Naive thymus-derived CD4-positive, alpha-beta T cell (primary cell): Measurements from ENCODE around the gene MRPS18A. TPM values are rescaled to one million over a fixed set of nuclear protein-coding genes. Genes with fewer than 3 reads are reported as not detected.

Experiments
- ATAC-seq: fragments of 150-1000 bp; cut with Tn5 transposase; 2 replicates; pipeline ENCODE4 v1.10.0; 2021; ENCODE audit warnings: mild to moderate bottlenecking, moderate library complexity
- CTCF ChIA-PET: fragments of 350-600 bp; sonication (Branson Sonifier 250); formaldehyde crosslinking; loops from one replicate; lab custom pipeline; 2021; ENCODE audit warnings: antibody characterized with exemption; lab: Charles Lee
- POLR2A ChIA-PET: fragments of 350-600 bp; sonication (Branson Sonifier 250); formaldehyde crosslinking; loops from one replicate; lab custom pipeline; 2021; ENCODE audit warnings: antibody characterized with exemption, inconsistent platforms; lab: Charles Lee
- DNase-seq, 9 donors: peaks; one replicate each; pipeline versions ENCODE4 v3.0.0 to v3.0.0-alpha.2; 2020 to 2022; ENCODE audit warnings: mixed read lengths in 1 of 9
- H3K27ac ChIP-seq: one replicate; pipeline ENCODE4 v1.7.0; 2013; ENCODE audit warnings: mild to moderate bottlenecking, low read depth, low read length, moderate library complexity
- H3K27me3 ChIP-seq, 2 donors: one replicate each; pipeline ENCODE4 v1.7.0; 2013; ENCODE audit warnings: low read length in 2 of 2, mild to moderate bottlenecking in 2 of 2, moderate library complexity in 2 of 2; ENCODE audit not compliant: control insufficient read depth in 2 of 2, insufficient read depth in 2 of 2
- H3K36me3 ChIP-seq, 3 experiments: 1 replicate in 2 of 3; 2 replicates in 1 of 3; pipeline ENCODE4 v1.7.0; 2013; ENCODE audit warnings: low read length in 3 of 3, mild to moderate bottlenecking in 3 of 3, moderate library complexity in 1 of 3; ENCODE audit not compliant: insufficient read depth in 3 of 3, control insufficient read depth in 2 of 3
- H3K4me1 ChIP-seq, 2 donors: one replicate each; pipeline ENCODE4 v1.7.0; 2013; ENCODE audit warnings: low read length in 2 of 2, mild to moderate bottlenecking in 2 of 2, moderate library complexity in 1 of 2; ENCODE audit not compliant: control insufficient read depth in 2 of 2, insufficient read depth in 2 of 2
- H3K4me3 ChIP-seq: 2 replicates; pipeline ENCODE4 v1.7.0; 2013; ENCODE audit warnings: mild to moderate bottlenecking, low read length
- H3K9me3 ChIP-seq, 3 experiments: 1 replicate in 2 of 3; 2 replicates in 1 of 3; pipeline ENCODE4 v1.7.0; 2013; ENCODE audit warnings: low read length in 3 of 3; ENCODE audit not compliant: control insufficient read depth in 2 of 3
- H3K27ac Mint-ChIP-seq, 9 donors: one replicate each; pipeline ENCODE4 v1.8.0; 2020 to 2022; ENCODE audit warnings: mixed read lengths in 9 of 9, mild to moderate bottlenecking in 8 of 9, moderate library complexity in 5 of 9, inconsistent platforms in 2 of 9
- H3K27me3 Mint-ChIP-seq, 5 donors: one replicate each; pipeline ENCODE4 v1.8.0; 2021 to 2022; ENCODE audit warnings: mixed read lengths in 5 of 5, mild to moderate bottlenecking in 1 of 5
- H3K36me3 Mint-ChIP-seq, 5 donors: one replicate each; pipeline ENCODE4 v1.8.0; 2020 to 2022; ENCODE audit warnings: mixed read lengths in 5 of 5, mild to moderate bottlenecking in 3 of 5, inconsistent platforms in 1 of 5
- H3K4me1 Mint-ChIP-seq, 7 donors: one replicate each; pipeline ENCODE4 v1.8.0; 2020 to 2022; ENCODE audit warnings: mixed read lengths in 7 of 7, mild to moderate bottlenecking in 3 of 7, inconsistent platforms in 1 of 7
- H3K4me3 Mint-ChIP-seq, 10 donors: one replicate each; pipeline ENCODE4 v1.8.0; 2020 to 2022; ENCODE audit warnings: mild to moderate bottlenecking in 10 of 10, mixed read lengths in 10 of 10, moderate library complexity in 6 of 10, inconsistent platforms in 2 of 10
- H3K9me3 Mint-ChIP-seq, 11 donors: one replicate each; pipeline ENCODE4 v1.8.0; 2020 to 2022; ENCODE audit warnings: mixed read lengths in 11 of 11, mild to moderate bottlenecking in 4 of 11, inconsistent platforms in 1 of 11, moderate library complexity in 1 of 11
- intact Hi-C, 2 donors: fragments of 100-400 bp; cut with micrococcal nuclease; formaldehyde crosslinking; loops; one replicate each; pipeline ENCODE4 v1.15.1; 2023
- polyA plus RNA-seq, 2 donors: library from polyadenylated mRNA; unstranded; fragments of 300-500 nt; fragmentation: Illumina TruSeq; gene quantifications; one replicate each; pipeline ENCODE4 v1.2.3, GENCODE V29; 2021
- total RNA-seq, 6 experiments: library from RNA in 5 of 6; stranded (reverse) in 5 of 6; gene quantifications; 1 replicate in 5 of 6; 2 replicates in 1 of 6; pipeline ENCODE4 v1.2.3 and lab custom pipeline; 2021 to 2026

Gene MRPS18A
- total and polyA plus RNA-seq, 7 experiments from 2014 or later, result 20.9 to 68.4 (median 33.6) TPM

- peaks cover 29 to 40% (median 36%) of the 10 kb centered on the region in 7 donors for H3K4me1 Mint-ChIP-seq
- Histone ChIP-seq H3K4me3 (no peak overlapping the region), H3K27ac (no peak overlapping the region), H3K4me1 (peaks cover 9 to 11% of the 10 kb centered on the region in 2 donors), H3K9me3 (no peaks in the 10 kb centered on the region), H3K27me3 (no peaks in the 10 kb centered on the region), H3K36me3 (peaks cover 0 to 56% (median 14%) of the 10 kb centered on the region in 3 experiments)
- peaks cover 4 to 29% (median 15%) of the 10 kb centered on the region in 5 donors for H3K36me3 Mint-ChIP-seq
- H3K27me3 Mint-ChIP-seq, result no peaks in the 10 kb centered on the region
- DNase-seq (no peak), ATAC-seq (no peak)
- peak overlapping the region in 3 of 9 donors; percentile 17 to 38 (median 20) for H3K27ac Mint-ChIP-seq
- CTCF ChIA-PET, result interaction anchor here (1.0 kb wide), 1 partner anchor 16 kb away, joined by 3 read pairs; no protein-coding TSS in a partner anchor
- peaks cover 0 to 3% (median 0%) of the 10 kb centered on the region in 11 donors for H3K9me3 Mint-ChIP-seq
- intact Hi-C loops, result loop anchor here (5.0 kb wide), 4 partner anchors 243 to 762 kb away; partner anchors contain the start of genes CDC5L (in 1 of the 2), KLHDC3 (in 1 of the 2), MEA1 (in 1 of the 2) and SRF (in 1 of the 2)
- peak overlapping the region in 1 of 10 donors; percentile 27 for H3K4me3 Mint-ChIP-seq
- POLR2A ChIA-PET, result interaction anchor here (0.8 to 1.3 kb wide), 2 partner anchors 9 to 11 kb away, joined by 3 to 5 read pairs; no protein-coding TSS in a partner anchor
Measured at GRCh38 chr6:43625393-43625992, 62.1 kb downstream of the MRPS18A start.

GRCh38 chr6:43624786-43625288 lies 62.8 kb downstream of the MRPS18A start:
- Histone ChIP-seq H3K27me3 (no peaks in the 10 kb centered on the region), H3K4me1 (peaks cover 4 to 6% of the 10 kb centered on the region in 2 donors), H3K4me3 (no peak overlapping the region), H3K36me3 (peaks cover 0 to 61% (median 14%) of the 10 kb centered on the region in 3 experiments), H3K27ac (no peak overlapping the region), H3K9me3 (no peaks in the 10 kb centered on the region)
- Mint-ChIP-seq H3K4me1 (peaks cover 24 to 39% (median 31%) of the 10 kb centered on the region in 7 donors), H3K36me3 (peaks cover 4 to 28% (median 15%) of the 10 kb centered on the region in 5 donors), H3K9me3 (peaks cover 0 to 3% (median 0%) of the 10 kb centered on the region in 11 donors), H3K27ac (no peak overlapping the region), H3K27me3 (no peaks in the 10 kb centered on the region), H3K4me3 (no peak overlapping the region)
- ChIA-PET POLR2A (interaction anchor here (0.8 to 1.3 kb wide), 2 partner anchors 9 to 12 kb away, joined by 3 to 5 read pairs; no protein-coding TSS in a partner anchor), CTCF (interaction anchor here (0.9 to 1.0 kb wide), 2 partner anchors 15 to 17 kb away, joined by 3 to 4 read pairs; no protein-coding TSS in a partner anchor)
- ATAC-seq, result no peak
- intact Hi-C loops, result loop anchor here (5.0 kb wide), 4 partner anchors 243 to 762 kb away; partner anchors contain the start of genes CDC5L (in 1 of the 2), KLHDC3 (in 1 of the 2), MEA1 (in 1 of the 2) and SRF (in 1 of the 2)
- no peak for DNase-seq

GRCh38 chr6:43623880-43624785 lies 63.5 kb downstream of the MRPS18A start:
- ChIA-PET CTCF (interaction anchor here (0.9 to 1.0 kb wide), 2 partner anchors 15 to 16 kb away, joined by 3 to 4 read pairs; no protein-coding TSS in a partner anchor), POLR2A (interaction anchor here (1.3 to 1.5 kb wide), 2 partner anchors 11 to 12 kb away, joined by 3 to 5 read pairs; partner anchors contain the start of gene MAD2L1BP)
- Histone ChIP-seq H3K4me1 (peaks cover 4 to 6% of the 10 kb centered on the region in 2 donors), H3K4me3 (no peak overlapping the region), H3K27me3 (no peaks in the 10 kb centered on the region), H3K27ac (no peak overlapping the region), H3K9me3 (no peaks in the 10 kb centered on the region), H3K36me3 (peaks cover 0 to 64% (median 14%) of the 10 kb centered on the region in 3 experiments)
- Mint-ChIP-seq H3K27ac (peak overlapping the region in 1 of 9 donors; percentile 12), H3K4me1 (peaks cover 20 to 39% (median 31%) of the 10 kb centered on the region in 7 donors), H3K27me3 (no peaks in the 10 kb centered on the region), H3K36me3 (peaks cover 4 to 30% (median 15%) of the 10 kb centered on the region in 5 donors), H3K9me3 (peaks cover 0 to 3% (median 0%) of the 10 kb centered on the region in 11 donors), H3K4me3 (no peak overlapping the region)
- DNase-seq (no peak), ATAC-seq (no peak)
- intact Hi-C loops, result no loop called here

GRCh38 chr6:43622541-43622940 lies 65.0 kb downstream of the MRPS18A start:
- Mint-ChIP-seq H3K27me3 (no peaks in the 10 kb centered on the region), H3K4me3 (no peak overlapping the region), H3K4me1 (peaks cover 9 to 30% (median 18%) of the 10 kb centered on the region in 7 donors), H3K36me3 (peaks cover 4 to 28% (median 15%) of the 10 kb centered on the region in 5 donors), H3K27ac (peak overlapping the region in 2 of 9 donors; percentile 32 to 60), H3K9me3 (peaks cover 0 to 3% (median 0%) of the 10 kb centered on the region in 11 donors)
- intact Hi-C loops, result no loop called here
- Histone ChIP-seq H3K4me3 (no peak overlapping the region), H3K4me1 (peaks cover 0 to 3% of the 10 kb centered on the region in 2 donors), H3K27ac (no peak overlapping the region), H3K36me3 (peaks cover 0 to 64% (median 14%) of the 10 kb centered on the region in 3 experiments), H3K9me3 (no peaks in the 10 kb centered on the region), H3K27me3 (no peaks in the 10 kb centered on the region)
- ChIA-PET POLR2A (no interaction called here), CTCF (interaction anchor here (0.6 kb wide), 1 partner anchor 32 kb away, joined by 3 read pairs; no protein-coding TSS in a partner anchor)
- ATAC-seq (no peak), DNase-seq (no peak)

GRCh38 chr6:43621836-43622180 lies 65.8 kb downstream of the MRPS18A start:
- H3K36me3 Mint-ChIP-seq, result peaks cover 4 to 25% (median 15%) of the 10 kb centered on the region in 5 donors

More at GRCh38 chr6:43621836-43622180, 65.8 kb downstream of the MRPS18A start:
- no peak for ATAC-seq
- intact Hi-C loops, result no loop called here
- Histone ChIP-seq H3K9me3 (no peaks in the 10 kb centered on the region), H3K36me3 (peaks cover 0 to 64% (median 14%) of the 10 kb centered on the region in 3 experiments), H3K4me3 (no peak overlapping the region), H3K4me1 (no peaks in the 10 kb centered on the region), H3K27me3 (no peaks in the 10 kb centered on the region), H3K27ac (no peak overlapping the region)
- Mint-ChIP-seq H3K9me3 (peaks cover 0 to 3% (median 0%) of the 10 kb centered on the region in 11 donors), H3K4me3 (no peak overlapping the region), H3K27me3 (no peaks in the 10 kb centered on the region), H3K27ac (peak overlapping the region in 2 of 9 donors; percentile 22 to 32), H3K4me1 (peaks cover 2 to 23% (median 11%) of the 10 kb centered on the region in 7 donors)
- ChIA-PET CTCF (interaction anchor here (0.6 kb wide), 1 partner anchor 31 kb away, joined by 3 read pairs; no protein-coding TSS in a partner anchor), POLR2A (no interaction called here)
- DNase-seq, result no peak
